ENCODE measurements around the gene USP31.

DNA sequence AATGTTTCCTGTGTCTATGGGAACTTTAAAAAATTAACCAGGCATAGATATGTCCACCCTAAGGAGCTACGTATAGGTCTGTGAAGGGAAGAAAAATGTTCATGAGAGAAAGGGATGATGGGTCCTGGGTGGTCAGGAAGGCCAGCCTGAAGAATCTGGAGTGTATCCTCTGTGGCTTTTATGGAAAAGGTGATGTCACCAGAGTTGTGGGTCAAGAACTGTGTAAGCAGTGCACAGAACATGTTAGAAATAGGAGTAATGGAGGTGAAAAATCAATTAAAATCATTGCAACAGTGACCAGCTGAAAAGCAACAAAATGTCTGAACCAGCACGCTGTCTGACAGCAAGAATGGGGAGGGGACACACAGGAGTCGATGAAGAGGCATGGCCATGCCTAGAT is 68.5 kb downstream of the USP31 start:
- TF ChIP-seq, protein P1, sequence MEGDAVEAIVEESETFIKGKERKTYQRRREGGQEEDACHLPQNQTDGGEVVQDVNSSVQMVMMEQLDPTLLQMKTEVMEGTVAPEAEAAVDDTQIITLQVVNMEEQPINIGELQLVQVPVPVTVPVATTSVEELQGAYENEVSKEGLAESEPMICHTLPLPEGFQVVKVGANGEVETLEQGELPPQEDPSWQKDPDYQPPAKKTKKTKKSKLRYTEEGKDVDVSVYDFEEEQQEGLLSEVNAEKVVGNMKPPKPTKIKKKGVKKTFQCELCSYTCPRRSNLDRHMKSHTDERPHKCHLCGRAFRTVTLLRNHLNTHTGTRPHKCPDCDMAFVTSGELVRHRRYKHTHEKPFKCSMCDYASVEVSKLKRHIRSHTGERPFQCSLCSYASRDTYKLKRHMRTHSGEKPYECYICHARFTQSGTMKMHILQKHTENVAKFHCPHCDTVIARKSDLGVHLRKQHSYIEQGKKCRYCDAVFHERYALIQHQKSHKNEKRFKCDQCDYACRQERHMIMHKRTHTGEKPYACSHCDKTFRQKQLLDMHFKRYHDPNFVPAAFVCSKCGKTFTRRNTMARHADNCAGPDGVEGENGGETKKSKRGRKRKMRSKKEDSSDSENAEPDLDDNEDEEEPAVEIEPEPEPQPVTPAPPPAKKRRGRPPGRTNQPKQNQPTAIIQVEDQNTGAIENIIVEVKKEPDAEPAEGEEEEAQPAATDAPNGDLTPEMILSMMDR (IDR thresholded peaks at IDR 0.05): no peak
- no peak for TF ChIP-seq ZFX (IDR thresholded peaks at IDR 0.05; ENCODE audit: borderline replicate concordance)
